Vagina (tissue), 2 donors: Measurements from ENCODE around the gene KRT71.

Experiments
- POLR2AphosphoS5 ChIP-seq, 2 donors: sonication (generic); formaldehyde crosslinking; IDR thresholded peaks; one replicate each; pipeline ENCODE4 v1.9.0; 2017; ENCODE audit warnings: antibody characterized with exemption in 2 of 2, mild to moderate bottlenecking in 2 of 2, low read depth in 1 of 2; ENCODE audit not compliant: insufficient read depth in 1 of 2
- TF ChIP-seq, protein P1 (sequence below), 3 experiments: fragments of 450-650 bp in 2 of 3; fragments of 200-600 bp in 1 of 3; sonication (generic) in 1 of 3; IDR thresholded peaks; one replicate each; pipeline ENCODE4 v1.5.1; 2017 to 2019; ENCODE audit warnings: antibody characterized with exemption in 3 of 3, mild to moderate bottlenecking in 2 of 3, moderate library complexity in 2 of 3

DNA sequence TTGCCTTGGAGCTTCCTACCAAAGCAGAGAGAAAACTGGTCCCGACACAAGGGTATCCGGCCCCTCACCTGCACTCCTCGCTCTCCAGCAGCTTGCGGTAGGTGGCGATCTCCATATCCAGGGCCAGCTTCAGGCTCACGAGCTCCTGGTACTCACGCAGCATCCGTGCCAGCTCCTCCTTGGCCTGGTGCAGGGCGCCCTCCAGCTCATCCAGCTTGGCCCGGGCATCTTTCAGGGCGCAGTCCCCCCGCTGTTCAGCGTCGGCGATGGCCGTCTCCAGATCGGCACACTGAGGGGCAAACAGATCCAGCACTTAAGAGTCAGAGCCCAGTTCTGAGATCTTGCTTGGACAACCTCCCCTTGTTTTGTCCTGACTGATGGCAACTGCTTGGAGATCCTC is 34.6 kb upstream of the KRT71 start:
- TF ChIP-seq, protein P1, sequence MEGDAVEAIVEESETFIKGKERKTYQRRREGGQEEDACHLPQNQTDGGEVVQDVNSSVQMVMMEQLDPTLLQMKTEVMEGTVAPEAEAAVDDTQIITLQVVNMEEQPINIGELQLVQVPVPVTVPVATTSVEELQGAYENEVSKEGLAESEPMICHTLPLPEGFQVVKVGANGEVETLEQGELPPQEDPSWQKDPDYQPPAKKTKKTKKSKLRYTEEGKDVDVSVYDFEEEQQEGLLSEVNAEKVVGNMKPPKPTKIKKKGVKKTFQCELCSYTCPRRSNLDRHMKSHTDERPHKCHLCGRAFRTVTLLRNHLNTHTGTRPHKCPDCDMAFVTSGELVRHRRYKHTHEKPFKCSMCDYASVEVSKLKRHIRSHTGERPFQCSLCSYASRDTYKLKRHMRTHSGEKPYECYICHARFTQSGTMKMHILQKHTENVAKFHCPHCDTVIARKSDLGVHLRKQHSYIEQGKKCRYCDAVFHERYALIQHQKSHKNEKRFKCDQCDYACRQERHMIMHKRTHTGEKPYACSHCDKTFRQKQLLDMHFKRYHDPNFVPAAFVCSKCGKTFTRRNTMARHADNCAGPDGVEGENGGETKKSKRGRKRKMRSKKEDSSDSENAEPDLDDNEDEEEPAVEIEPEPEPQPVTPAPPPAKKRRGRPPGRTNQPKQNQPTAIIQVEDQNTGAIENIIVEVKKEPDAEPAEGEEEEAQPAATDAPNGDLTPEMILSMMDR (IDR thresholded peaks at IDR 0.05), result no peak
- no peak for TF ChIP-seq POLR2AphosphoS5 (IDR thresholded peaks at IDR 0.05; ENCODE audit: insufficient read depth in 1 of 2, low read depth in 1 of 2)
